GM23338 (cell line): ENCODE results near the gene LDB3. TPM values are rescaled to one million over a fixed set of nuclear protein-coding genes. Genes with fewer than 3 reads are reported as not detected.

Source experiments
- ATAC-seq: fragments of 200-7000 bp; cut with Tn5 transposase; 3 replicates; pipeline ENCODE4 v1.9.1; 2020
- DNase-seq: peaks from one replicate; pipeline ENCODE4 v3.0.0-alpha.2; 2015; ENCODE audit warnings: low spot score
- H2AFZ ChIP-seq: fragments of 200-600 bp; sonication (generic); 2 replicates; pipeline ENCODE4 v1.8.0; 2016; ENCODE audit warnings: antibody characterized with exemption, mild to moderate bottlenecking, moderate library complexity
- H3F3A ChIP-seq: fragments of 200-600 bp; sonication (generic); replicated peaks from 2 replicates; pipeline ENCODE4 v1.8.0; 2017; ENCODE audit warnings: antibody characterized with exemption, mixed run types, low read depth
- H3K27ac ChIP-seq: fragments of 200-600 bp; sonication (generic); 2 replicates; pipeline ENCODE4 v1.6.1; 2016; ENCODE audit warnings: low read depth
- H3K27me3 ChIP-seq: fragments of 200-600 bp; sonication (generic); 2 replicates; pipeline ENCODE4 v1.8.0; 2016; ENCODE audit warnings: mild to moderate bottlenecking, mixed run types, moderate library complexity; ENCODE audit not compliant: insufficient read depth
- H3K36me3 ChIP-seq: fragments of 200-600 bp; sonication (generic); 2 replicates; pipeline ENCODE4 v1.8.0; 2016; ENCODE audit warnings: mild to moderate bottlenecking; ENCODE audit not compliant: insufficient read depth
- H3K4me1 ChIP-seq: fragments of 200-600 bp; sonication (generic); 2 replicates; pipeline ENCODE4 v1.8.0; 2016; ENCODE audit warnings: mild to moderate bottlenecking, moderate library complexity; ENCODE audit not compliant: insufficient read depth
- H3K4me2 ChIP-seq: fragments of 200-600 bp; sonication (generic); 2 replicates; pipeline ENCODE4 v1.7.1; 2017; ENCODE audit warnings: mixed run types
- H3K4me3 ChIP-seq: fragments of 200-600 bp; sonication (generic); 2 replicates; pipeline ENCODE4 v1.6.1; 2016; ENCODE audit warnings: mixed run types
- H3K79me2 ChIP-seq: fragments of 200-600 bp; sonication (generic); replicated peaks from 2 replicates; pipeline ENCODE4 v1.8.0; 2017; ENCODE audit warnings: mild to moderate bottlenecking; ENCODE audit not compliant: insufficient read depth
- H3K9me2 ChIP-seq: fragments of 200-600 bp; sonication (generic); 2 replicates; pipeline ENCODE4 v1.8.0; 2017; ENCODE audit not compliant: insufficient read depth
- H4K20me1 ChIP-seq: fragments of 200-600 bp; sonication (generic); replicated peaks from 2 replicates; pipeline ENCODE4 v1.8.0; 2017; ENCODE audit warnings: mild to moderate bottlenecking; ENCODE audit not compliant: insufficient read depth
- H3K27ac Mint-ChIP-seq: 2 replicates; pipeline ENCODE4 v1.8.0; 2020; ENCODE audit warnings: inconsistent platforms, mild to moderate bottlenecking, moderate library complexity, mixed read lengths
- H3K27me3 Mint-ChIP-seq: 3 replicates; pipeline ENCODE4 v1.8.0; 2022; ENCODE audit warnings: low read depth, mild to moderate bottlenecking, moderate library complexity, mixed read lengths, inconsistent platforms; ENCODE audit not compliant: insufficient read depth, poor library complexity
- H3K36me3 Mint-ChIP-seq: 3 replicates; pipeline ENCODE4 v1.8.0; 2021; ENCODE audit warnings: low read depth, mild to moderate bottlenecking, inconsistent platforms, moderate library complexity, mixed read lengths
- H3K4me1 Mint-ChIP-seq: 3 replicates; pipeline ENCODE4 v1.8.0; 2020; ENCODE audit warnings: mild to moderate bottlenecking, inconsistent platforms, mixed read lengths
- H3K4me3 Mint-ChIP-seq: 3 replicates; pipeline ENCODE4 v1.8.0; 2021; ENCODE audit warnings: moderate library complexity, mild to moderate bottlenecking, inconsistent platforms, mixed read lengths
- H3K9me3 Mint-ChIP-seq: 3 replicates; pipeline ENCODE4 v1.8.0; 2020; ENCODE audit warnings: moderate library complexity, mild to moderate bottlenecking, inconsistent platforms, mixed read lengths
- CREB1 ChIP-seq: fragments of 250-450 bp; sonication (Bioruptor Pico); IDR thresholded peaks from 2 replicates; pipeline ENCODE4 v1.5.0; 2020; ENCODE audit warnings: low read depth, mild to moderate bottlenecking, moderate library complexity
- EZH2 ChIP-seq: fragments of 200-600 bp; sonication (generic); IDR thresholded peaks from one replicate; pipeline ENCODE4 v1.8.0; 2017; ENCODE audit warnings: antibody characterized with exemption, mild to moderate bottlenecking, low read depth; ENCODE audit not compliant: unreplicated experiment
- EZH2phosphoT487 ChIP-seq: fragments of 200-600 bp; sonication (generic); IDR thresholded peaks from one replicate; pipeline ENCODE4 v1.8.1; 2018; ENCODE audit warnings: antibody characterized with exemption; ENCODE audit not compliant: unreplicated experiment
- JUNB ChIP-seq: IDR thresholded peaks from one replicate; pipeline ENCODE4 v1.6.1; 2016; ENCODE audit warnings: antibody characterized with exemption; ENCODE audit not compliant: unreplicated experiment
- NANOG ChIP-seq: IDR thresholded peaks from 2 replicates; pipeline ENCODE4 v1.6.1; 2016; ENCODE audit warnings: antibody characterized with exemption, borderline replicate concordance
- POLR2AphosphoS5 ChIP-seq: IDR thresholded peaks from 2 replicates; pipeline ENCODE4 v1.6.1; 2016; ENCODE audit warnings: antibody characterized with exemption, low read depth
- STAT1 ChIP-seq: IDR thresholded peaks from one replicate; pipeline ENCODE4 v1.6.1; 2016; ENCODE audit warnings: antibody characterized with exemption; ENCODE audit not compliant: unreplicated experiment
- ZNF114 ChIP-seq: fragments of 250-450 bp; sonication (Bioruptor Pico); IDR thresholded peaks from 2 replicates; pipeline ENCODE4 v1.5.0; 2020; ENCODE audit warnings: mild to moderate bottlenecking, moderate library complexity
- ZNF331 ChIP-seq: fragments of 250-450 bp; sonication (Bioruptor Pico); IDR thresholded peaks from 2 replicates; pipeline ENCODE4 v1.5.0; 2020; ENCODE audit warnings: low read depth, mild to moderate bottlenecking, moderate library complexity
- ZNF462 ChIP-seq: fragments of 250-450 bp; sonication (Bioruptor Pico); IDR thresholded peaks from 2 replicates; pipeline ENCODE4 v1.5.0; 2020; ENCODE audit warnings: mild to moderate bottlenecking, moderate library complexity
- polyA plus RNA-seq: library from polyadenylated mRNA; unstranded; fragments of >200 nt; fragmentation: Nextera tagmentation; extraction: Ambion mirVana; gene quantifications from 2 replicates; pipeline ENCODE4 v1.2.1, GENCODE V29; 2016
- total RNA-seq: library from RNA; depleted of rRNA; stranded (reverse); fragments of >200 nt; shearing (Covaris generic); gene quantifications from 2 replicates; pipeline ENCODE4 v1.2.3, GENCODE V29; 2014
- TF ChIP-seq, protein P1 (sequence below): IDR thresholded peaks from one replicate; pipeline ENCODE4 v1.6.1; 2018; ENCODE audit warnings: antibody characterized with exemption; ENCODE audit not compliant: unreplicated experiment
- TF ChIP-seq, protein P2 (sequence below), 2 experiments: fragments of 200-600 bp in 1 of 2; sonication (generic) in 1 of 2; conservative IDR thresholded peaks; 2 replicates each; pipeline versions ENCODE4 v1.5.1 to v1.6.1; 2016 to 2017; ENCODE audit warnings: antibody characterized with exemption in 2 of 2, low read depth in 2 of 2, mild to moderate bottlenecking in 2 of 2, moderate library complexity in 1 of 2
- TF ChIP-seq, protein P3 (sequence below): IDR thresholded peaks from 2 replicates; pipeline ENCODE4 v1.6.1; 2016; ENCODE audit warnings: antibody characterized with exemption

LDB3 gene
- total and polyA plus RNA-seq, 2 experiments from 2014 or later = 0.14 to 0.16 TPM

DNA sequence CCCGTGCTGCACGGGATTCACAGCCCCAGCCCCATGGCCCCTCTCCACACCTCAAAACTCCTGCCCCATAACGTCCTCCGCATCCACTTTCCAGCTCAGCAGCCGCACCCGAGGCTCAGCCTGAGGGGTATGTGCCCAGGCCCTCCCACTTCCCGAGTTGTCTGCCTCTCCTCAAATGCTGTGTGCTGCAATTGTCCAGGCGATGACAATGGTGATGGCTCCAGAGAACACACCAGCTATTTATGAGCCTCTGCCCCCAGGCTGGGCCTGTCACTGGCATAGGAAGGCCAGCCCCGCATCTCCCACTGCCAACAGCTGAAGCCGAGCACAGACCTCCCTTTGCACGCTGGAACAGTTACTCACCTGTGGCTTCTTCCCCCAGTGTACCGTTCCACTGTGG lies 2.4 kb upstream of the LDB3 start:
- ATAC-seq = no peak
- TF ChIP-seq, protein P1, sequence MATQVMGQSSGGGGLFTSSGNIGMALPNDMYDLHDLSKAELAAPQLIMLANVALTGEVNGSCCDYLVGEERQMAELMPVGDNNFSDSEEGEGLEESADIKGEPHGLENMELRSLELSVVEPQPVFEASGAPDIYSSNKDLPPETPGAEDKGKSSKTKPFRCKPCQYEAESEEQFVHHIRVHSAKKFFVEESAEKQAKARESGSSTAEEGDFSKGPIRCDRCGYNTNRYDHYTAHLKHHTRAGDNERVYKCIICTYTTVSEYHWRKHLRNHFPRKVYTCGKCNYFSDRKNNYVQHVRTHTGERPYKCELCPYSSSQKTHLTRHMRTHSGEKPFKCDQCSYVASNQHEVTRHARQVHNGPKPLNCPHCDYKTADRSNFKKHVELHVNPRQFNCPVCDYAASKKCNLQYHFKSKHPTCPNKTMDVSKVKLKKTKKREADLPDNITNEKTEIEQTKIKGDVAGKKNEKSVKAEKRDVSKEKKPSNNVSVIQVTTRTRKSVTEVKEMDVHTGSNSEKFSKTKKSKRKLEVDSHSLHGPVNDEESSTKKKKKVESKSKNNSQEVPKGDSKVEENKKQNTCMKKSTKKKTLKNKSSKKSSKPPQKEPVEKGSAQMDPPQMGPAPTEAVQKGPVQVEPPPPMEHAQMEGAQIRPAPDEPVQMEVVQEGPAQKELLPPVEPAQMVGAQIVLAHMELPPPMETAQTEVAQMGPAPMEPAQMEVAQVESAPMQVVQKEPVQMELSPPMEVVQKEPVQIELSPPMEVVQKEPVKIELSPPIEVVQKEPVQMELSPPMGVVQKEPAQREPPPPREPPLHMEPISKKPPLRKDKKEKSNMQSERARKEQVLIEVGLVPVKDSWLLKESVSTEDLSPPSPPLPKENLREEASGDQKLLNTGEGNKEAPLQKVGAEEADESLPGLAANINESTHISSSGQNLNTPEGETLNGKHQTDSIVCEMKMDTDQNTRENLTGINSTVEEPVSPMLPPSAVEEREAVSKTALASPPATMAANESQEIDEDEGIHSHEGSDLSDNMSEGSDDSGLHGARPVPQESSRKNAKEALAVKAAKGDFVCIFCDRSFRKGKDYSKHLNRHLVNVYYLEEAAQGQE = no peak
- no peak for TF ChIP-seq NANOG
- no peak for TF ChIP-seq EZH2
- TF ChIP-seq ZNF331 (CRISPR knock-in tag) = no peak
- no peak for TF ChIP-seq CREB1 (CRISPR knock-in tag)
- TF ChIP-seq, protein P2, sequence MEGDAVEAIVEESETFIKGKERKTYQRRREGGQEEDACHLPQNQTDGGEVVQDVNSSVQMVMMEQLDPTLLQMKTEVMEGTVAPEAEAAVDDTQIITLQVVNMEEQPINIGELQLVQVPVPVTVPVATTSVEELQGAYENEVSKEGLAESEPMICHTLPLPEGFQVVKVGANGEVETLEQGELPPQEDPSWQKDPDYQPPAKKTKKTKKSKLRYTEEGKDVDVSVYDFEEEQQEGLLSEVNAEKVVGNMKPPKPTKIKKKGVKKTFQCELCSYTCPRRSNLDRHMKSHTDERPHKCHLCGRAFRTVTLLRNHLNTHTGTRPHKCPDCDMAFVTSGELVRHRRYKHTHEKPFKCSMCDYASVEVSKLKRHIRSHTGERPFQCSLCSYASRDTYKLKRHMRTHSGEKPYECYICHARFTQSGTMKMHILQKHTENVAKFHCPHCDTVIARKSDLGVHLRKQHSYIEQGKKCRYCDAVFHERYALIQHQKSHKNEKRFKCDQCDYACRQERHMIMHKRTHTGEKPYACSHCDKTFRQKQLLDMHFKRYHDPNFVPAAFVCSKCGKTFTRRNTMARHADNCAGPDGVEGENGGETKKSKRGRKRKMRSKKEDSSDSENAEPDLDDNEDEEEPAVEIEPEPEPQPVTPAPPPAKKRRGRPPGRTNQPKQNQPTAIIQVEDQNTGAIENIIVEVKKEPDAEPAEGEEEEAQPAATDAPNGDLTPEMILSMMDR (conservative IDR thresholded peaks at IDR 0.05; ENCODE audit: low read depth in 2 of 2) = no peak
- no peak for TF ChIP-seq ZNF462
- TF ChIP-seq, protein P3, sequence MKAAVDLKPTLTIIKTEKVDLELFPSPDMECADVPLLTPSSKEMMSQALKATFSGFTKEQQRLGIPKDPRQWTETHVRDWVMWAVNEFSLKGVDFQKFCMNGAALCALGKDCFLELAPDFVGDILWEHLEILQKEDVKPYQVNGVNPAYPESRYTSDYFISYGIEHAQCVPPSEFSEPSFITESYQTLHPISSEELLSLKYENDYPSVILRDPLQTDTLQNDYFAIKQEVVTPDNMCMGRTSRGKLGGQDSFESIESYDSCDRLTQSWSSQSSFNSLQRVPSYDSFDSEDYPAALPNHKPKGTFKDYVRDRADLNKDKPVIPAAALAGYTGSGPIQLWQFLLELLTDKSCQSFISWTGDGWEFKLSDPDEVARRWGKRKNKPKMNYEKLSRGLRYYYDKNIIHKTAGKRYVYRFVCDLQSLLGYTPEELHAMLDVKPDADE = no peak
- no peak for TF ChIP-seq ZNF114 (CRISPR knock-in tag)
- TF ChIP-seq STAT1 = no peak
- TF ChIP-seq POLR2AphosphoS5 = no peak
- TF ChIP-seq JUNB = no peak
- no peak for TF ChIP-seq EZH2phosphoT487

More for the DNA sequence above, 2.4 kb upstream of the LDB3 start:
- Histone ChIP-seq H3F3A (no peaks in the 10 kb centered on the region), H3K4me1 (no peaks in the 10 kb centered on the region), H3K79me2 (no peaks in the 10 kb centered on the region), H3K9me2 (no peaks in the 10 kb centered on the region), H3K27ac (no peak overlapping the region), H2AFZ (no peak overlapping the region), H3K36me3 (no peaks in the 10 kb centered on the region), H3K4me2 (no peak overlapping the region), H4K20me1 (no peaks in the 10 kb centered on the region), H3K4me3 (no peak overlapping the region), H3K27me3 (no peaks in the 10 kb centered on the region)
- Mint-ChIP-seq H3K36me3 (no peaks in the 10 kb centered on the region), H3K4me1 (peaks cover 27% of the 10 kb centered on the region), H3K4me3 (no peak overlapping the region), H3K27me3 (peaks cover 9% of the 10 kb centered on the region), H3K27ac (no peak overlapping the region), H3K9me3 (no peaks in the 10 kb centered on the region)
- DNase-seq = no peak
